ENCODE measurements around the gene ZNF117. TPM values are rescaled to one million over a fixed set of nuclear protein-coding genes. Genes with fewer than 3 reads are reported as not detected.
A peak's percentile ranks its signal among the peaks of the same experiment; 100 is the strongest.

The ZNF117 gene
- total RNA-seq, 1 donor = 6.5 TPM

DNA sequence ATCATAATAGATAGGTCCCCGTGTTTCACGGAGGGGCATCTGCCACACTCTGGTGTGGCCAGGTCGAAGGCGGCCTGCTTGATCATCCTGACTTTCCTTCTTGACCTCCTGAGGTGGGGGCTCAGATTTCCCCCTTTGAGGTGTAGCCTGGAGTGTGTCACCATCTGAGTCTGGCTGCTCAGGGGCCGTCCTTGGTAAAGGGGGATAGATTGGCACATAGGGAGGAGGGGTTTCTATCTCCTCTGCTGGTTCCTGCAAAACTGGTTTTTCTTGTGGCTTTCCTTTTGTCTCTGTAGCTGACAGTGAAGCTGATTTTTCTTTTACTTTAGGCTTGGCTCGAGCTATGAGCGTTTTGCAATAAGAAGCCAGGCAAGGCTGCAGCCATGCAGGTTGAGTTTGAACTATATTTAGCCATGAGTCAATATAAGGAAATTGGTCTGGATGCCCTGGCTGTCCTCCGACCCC, 7.1 kb upstream of the ZNF117 start:
- DNase-seq (ENCODE audit: low read depth) = peak; percentile 8
- H3K4me3 ChIP-seq (ENCODE audit: low read depth, low read length) = no peak overlapping the region
- TF ChIP-seq, protein P1, sequence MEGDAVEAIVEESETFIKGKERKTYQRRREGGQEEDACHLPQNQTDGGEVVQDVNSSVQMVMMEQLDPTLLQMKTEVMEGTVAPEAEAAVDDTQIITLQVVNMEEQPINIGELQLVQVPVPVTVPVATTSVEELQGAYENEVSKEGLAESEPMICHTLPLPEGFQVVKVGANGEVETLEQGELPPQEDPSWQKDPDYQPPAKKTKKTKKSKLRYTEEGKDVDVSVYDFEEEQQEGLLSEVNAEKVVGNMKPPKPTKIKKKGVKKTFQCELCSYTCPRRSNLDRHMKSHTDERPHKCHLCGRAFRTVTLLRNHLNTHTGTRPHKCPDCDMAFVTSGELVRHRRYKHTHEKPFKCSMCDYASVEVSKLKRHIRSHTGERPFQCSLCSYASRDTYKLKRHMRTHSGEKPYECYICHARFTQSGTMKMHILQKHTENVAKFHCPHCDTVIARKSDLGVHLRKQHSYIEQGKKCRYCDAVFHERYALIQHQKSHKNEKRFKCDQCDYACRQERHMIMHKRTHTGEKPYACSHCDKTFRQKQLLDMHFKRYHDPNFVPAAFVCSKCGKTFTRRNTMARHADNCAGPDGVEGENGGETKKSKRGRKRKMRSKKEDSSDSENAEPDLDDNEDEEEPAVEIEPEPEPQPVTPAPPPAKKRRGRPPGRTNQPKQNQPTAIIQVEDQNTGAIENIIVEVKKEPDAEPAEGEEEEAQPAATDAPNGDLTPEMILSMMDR (IDR thresholded peaks at IDR 0.05; ENCODE audit: insufficient read depth, low read depth, low read length) = no peak

DNA sequence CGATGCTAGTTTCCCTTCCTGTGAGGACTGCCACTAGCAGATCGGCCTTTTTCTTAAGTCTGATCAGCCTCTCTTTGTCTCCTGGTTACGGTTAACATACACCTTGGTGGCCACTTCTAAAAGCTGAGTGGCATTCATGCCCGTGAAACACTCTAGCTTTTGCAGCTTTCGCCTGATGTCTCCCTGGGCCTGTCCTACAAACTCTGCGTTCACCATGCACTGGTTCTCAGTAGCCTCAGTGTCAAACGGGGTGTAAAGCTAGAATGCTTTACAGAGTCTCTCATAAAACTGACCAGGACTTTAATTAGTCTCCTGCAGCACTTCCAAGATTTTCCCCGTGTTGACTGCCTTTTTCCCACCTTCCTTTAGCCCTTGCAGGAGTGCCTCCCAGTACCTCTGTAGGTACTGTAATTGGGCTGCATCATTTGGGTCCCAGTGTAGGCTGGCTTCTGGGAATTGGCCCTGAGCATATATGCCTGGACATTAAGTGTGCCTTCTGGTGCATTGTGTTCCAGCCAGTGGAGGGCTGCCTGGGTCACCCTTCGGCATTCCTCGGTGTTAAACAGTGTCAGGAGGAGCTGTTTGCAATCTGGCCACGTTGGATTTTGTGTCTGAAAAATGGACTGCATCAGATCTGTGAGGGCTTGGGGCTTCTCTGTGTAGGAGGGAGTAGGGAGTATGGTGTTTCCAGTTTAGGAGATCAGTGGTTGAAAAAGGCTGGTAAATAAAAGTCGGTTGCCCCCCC, 6.5 kb upstream of the ZNF117 start:
- TF ChIP-seq, protein P1 (IDR thresholded peaks at IDR 0.05; ENCODE audit: insufficient read depth, low read depth, low read length) = no peak
- DNase-seq (ENCODE audit: low read depth) = no peak
- H3K4me3 ChIP-seq (ENCODE audit: low read depth, low read length) = no peak overlapping the region

DNA sequence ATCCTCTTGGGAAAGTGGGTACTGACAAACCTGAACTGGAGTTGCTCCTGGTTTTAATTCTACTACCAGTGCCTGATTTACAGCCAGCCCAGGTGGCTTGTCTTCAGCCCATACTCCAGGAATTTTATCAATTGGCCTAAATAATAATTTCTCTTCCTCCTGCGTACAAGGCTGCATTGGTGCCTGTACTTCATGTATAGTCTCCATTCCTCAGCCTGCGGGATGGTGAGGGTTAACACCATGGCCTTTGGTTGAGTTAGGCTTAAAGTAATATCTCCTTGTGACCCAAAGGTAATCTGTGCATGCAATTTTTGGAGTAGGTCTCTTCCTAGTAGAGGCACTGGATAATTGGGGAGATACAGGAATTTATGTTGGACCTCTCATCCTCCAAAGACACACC, 5.5 kb upstream of the ZNF117 start:
- H3K4me3 ChIP-seq (ENCODE audit: low read depth, low read length) = no peak overlapping the region

DNA sequence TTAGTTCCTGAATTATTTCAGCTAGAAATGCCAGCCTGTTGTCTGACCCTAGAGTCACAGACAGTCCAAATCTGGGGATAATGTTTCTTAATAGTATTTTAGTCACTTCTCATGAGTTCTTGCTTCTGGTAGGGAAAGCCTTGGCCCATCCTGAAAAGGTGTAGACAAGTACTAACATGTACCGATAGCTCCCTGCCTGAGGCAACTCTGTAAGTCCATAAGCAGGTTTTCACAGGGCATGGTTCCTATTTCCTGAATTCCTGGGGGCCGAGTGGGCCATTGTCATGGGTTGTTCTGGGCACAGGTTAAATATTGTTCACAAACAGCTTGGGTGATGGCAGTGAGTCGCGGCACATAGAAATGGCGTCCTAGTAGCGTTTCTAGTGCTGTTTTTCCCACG, 3.1 kb upstream of the ZNF117 start:
- no peak overlapping the region for H3K4me3 ChIP-seq (ENCODE audit: low read depth, low read length)
- no peak for DNase-seq (ENCODE audit: low read depth)
- TF ChIP-seq, protein P1 (IDR thresholded peaks at IDR 0.05; ENCODE audit: insufficient read depth, low read depth, low read length) = no peak

More for the DNA sequence above, 5.5 kb upstream of the ZNF117 start:
- TF ChIP-seq, protein P1 (IDR thresholded peaks at IDR 0.05; ENCODE audit: insufficient read depth, low read depth, low read length) = no peak
- DNase-seq (ENCODE audit: low read depth) = no peak

DNA sequence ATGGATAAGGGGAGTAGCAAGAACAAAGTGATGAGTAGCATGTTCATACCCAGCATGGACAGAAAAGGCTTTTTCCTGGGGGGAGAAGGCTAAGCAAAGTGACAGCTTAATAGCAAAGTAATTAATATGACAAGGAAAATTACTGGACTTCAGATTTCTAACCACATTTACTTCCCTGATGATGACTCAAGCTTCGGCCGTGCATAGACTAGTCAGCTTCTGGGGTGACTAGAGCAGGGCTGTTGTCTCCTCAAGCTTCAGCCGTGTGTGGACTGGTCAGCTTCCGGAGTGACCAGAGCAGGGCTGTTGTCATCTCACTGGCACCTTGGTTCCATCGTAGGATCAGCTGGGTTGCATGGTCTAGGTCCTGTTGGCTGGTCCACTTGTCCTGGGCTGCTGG, 2.1 kb upstream of the ZNF117 start:
- peak; percentile 18 for DNase-seq (ENCODE audit: low read depth)
- TF ChIP-seq, protein P1 (IDR thresholded peaks at IDR 0.05; ENCODE audit: insufficient read depth, low read depth, low read length) = no peak
- no peak overlapping the region for H3K4me3 ChIP-seq (ENCODE audit: low read depth, low read length)

DNA sequence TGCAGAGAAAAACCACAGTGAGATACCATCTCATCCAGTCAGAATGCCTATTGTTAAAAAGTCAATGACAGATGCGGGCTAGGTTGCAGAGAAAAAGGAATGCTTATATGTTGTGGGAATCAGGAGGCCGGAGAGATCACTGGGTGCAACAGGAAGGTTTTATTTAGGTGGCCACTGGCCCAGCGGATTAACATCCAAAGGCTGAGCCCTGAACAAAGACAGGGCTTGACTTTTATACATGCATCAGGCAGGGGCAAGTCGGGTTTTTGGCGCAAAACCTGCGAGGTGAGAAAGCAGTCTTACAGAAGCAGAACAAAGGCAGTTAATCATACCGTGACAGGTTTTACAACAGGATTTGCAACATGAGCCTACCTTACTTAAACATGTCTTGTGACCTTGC, 620 bp downstream of the ZNF117 start:
- no peak overlapping the region for H3K4me3 ChIP-seq (ENCODE audit: low read depth, low read length)
- TF ChIP-seq, protein P1 (IDR thresholded peaks at IDR 0.05; ENCODE audit: insufficient read depth, low read depth, low read length) = no peak
- no peak for DNase-seq (ENCODE audit: low read depth)
